Effector CD8-positive, alpha-beta T cell (primary cell): ENCODE data around the gene DPH7.
"Not testable (repeated sequence)": the region's sequence is repeated elsewhere in the genome, so short reads cannot be mapped to it uniquely, and the experiment has no call there.

Source experiments
- DNase-seq: peaks from one replicate; lab custom pipeline; 2025; lab: John Stamatoyannopoulos, UW
- total RNA-seq, 4 experiments: gene quantifications; one replicate each; lab custom pipeline; 2026; lab: John Stamatoyannopoulos, UW

The DPH7 gene
- 53.5 to 63.5 (median 60.8) reads per million in 4 experiments for total RNA-seq

DNA sequence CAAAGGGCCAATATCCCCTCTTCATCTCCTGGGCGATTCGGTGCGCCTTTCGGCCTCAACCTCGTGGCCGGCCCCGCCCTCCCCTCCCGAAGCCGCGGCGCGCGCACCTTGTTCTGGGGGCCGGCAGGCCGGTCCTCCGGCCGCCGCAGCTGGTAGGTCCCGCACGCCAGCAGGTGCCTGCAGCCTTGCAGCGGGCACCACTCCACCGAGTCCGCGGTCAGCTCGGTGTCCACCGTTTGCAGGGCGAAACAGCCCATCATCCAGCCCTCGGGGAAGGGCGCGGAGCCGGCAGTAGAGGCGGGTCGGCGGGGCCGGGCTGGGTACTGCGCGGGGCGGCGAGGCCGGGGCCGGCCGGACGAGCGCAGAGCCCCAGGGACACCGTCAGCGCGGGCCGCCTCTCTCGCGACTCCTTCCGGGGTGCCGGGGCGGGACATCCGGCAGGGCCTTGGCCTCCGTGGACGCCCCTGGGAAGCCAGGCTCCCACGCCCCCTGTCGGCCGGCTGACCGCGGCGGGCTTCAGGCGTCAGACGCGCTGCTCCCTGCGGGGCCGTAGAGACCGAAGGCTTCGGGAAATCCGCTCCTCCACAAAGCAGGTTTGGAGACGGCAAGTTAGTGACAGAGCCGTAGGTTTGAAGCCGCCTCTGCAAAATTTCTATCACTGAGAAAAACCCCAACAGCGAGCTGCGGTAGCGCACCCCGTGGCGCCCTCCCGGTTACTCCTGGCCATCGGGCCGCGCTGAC is at the start of gene DPH7:
DPH7 (minus strand) TSS at position 408 of the 741 bp plus-strand sequence; CDS start at position 260, 148 bp downstream.
- peak; percentile 91 for DNase-seq

GRCh38 chr9:137627406-137627805 is 48.7 kb upstream of the DPH7 start:
- DNase-seq = not testable (repeated sequence)

- DNase-seq = no peak
These were observed 47.7 kb upstream of the DPH7 start for GRCh38 chr9:137626464-137626863.

- DNase-seq = not testable (repeated sequence)
These were observed 43.5 kb upstream of the DPH7 start for GRCh38 chr9:137622211-137622610.

DNA sequence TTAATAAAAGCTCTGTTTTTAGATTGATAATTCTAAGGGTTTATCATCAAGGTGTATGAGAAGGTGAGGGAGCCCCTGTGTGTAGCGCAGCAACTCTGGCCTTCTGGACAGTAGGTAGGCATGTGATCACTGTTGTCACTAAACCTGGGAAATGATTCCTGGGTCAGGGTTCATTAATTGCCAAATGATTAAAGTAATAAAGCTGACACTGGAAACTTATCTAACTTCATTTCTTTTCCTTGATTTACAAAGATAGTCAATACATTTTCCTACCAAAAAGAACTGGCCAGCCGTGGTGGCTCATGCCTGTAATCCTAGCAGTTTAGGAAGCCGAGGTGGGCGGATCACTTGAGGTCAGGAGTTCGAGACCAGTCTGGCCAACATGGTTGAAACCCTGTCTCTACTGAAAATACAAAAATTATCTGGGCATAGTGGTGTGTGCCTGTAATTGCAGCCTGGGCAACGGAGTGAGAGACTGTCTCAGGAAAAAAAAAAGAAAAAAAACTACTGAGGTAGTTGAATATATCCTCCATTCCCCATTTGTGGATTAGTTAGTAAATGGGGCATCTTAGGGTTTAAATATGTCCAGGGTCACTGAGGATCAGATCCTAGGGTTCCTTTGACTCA is 42.5 kb upstream of the DPH7 start:
- no peak for DNase-seq

GRCh38 chr9:137620581-137620980 is 41.9 kb upstream of the DPH7 start:
- DNase-seq = no peak

DNA sequence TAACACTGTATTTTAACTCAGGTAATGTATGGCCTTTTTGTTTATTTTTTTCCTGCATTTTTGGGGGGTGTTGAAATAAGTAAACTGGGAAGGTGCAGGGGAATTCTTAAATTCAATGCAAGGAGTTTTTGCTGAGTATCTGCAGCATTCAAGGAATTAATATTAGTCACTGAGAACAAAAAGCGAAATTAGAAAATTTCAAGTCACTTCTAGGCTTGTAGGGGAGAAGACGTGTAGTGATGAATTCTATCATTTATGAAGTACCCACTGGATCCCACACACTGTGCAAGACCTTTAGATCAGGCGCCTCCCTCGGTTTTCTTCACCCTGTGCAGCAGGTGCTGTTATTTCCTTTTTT is 41.3 kb upstream of the DPH7 start:
- no peak for DNase-seq

DNA sequence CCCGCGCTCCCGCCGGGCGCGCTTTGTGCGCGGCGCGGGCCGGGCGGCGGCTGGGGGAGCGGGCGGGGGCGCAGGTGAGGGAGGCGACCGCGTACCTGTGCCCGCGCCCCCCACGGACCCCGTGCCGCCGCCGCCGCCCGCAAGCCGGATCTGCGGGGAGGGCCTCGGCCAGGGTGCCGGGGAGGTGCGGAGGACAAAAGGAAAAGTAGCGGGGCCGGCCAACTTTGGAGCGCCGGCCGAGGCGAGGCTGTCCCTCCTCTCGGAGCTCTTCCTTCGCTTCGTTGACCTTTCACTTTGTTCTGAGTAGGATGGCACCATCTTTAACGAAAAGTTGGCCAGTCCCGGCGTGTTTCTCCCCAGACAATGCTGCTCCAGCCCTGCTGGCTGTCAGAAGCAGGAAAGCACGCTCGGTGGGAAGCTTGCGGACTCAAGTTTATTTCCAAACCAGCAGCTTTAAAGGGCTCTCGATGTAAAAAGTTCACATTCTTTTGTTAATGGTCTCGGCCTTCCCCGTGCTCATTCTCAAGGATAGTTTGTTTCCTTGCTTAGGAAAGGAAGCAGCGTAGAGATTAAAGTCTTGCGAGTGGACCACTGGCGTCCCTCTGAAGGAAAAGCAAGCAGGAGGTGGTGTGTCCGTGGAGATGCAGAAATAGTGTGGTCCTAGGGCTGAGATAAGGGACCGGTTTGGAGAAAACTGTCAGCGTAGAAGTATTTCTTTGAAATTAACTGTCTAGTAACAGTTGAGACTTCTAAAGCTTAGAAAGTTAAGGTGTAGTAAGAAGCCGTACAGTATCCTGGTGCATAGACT is 40.7 kb upstream of the DPH7 start:
- DNase-seq = no peak

DNA sequence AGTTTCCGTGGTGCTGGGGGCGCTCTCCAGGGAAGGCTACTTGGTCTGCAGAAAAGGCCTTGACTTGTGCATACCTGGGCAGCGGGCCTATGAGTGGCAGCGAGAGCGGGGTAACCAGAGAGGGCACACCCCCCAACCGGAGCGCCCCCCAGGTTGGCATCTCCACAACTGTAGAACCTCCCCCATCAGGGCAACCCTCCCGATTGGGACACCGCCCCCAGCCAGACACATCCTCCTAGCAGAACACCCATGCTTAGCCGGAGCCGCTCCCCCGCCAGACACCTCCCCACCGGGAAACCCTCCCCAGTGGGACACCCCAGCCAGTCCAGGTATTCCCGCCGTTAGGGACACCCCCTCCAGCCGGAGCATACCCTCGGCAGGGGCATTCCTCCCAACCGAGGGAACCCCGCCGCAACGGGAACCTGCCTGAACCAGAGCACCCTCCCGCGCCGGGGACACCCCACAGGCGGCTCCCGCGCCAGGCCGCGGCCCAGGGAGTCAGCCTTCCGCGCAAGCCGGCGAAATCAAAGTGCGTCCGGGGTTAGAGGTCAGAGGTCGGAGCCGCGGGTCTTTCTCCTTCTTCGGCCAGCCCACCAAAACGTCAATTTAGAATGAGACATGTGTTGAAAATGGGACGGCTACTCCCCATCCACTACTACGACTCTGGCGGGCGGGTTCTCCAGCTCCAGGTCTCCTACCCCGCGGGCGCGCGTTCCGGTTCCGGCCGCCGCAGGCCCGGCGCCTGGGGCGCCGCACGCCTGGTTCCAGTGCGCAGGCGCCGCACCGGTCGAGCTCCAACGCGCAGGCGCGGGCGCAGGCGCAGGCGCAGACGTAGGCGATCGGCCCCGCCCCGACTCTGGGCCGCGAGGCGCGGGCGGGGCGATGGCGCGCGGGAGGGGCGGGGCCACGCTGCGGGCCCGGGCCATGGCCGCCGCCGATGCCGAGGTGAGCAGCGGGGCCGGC is 39.7 kb upstream of the DPH7 start, which contains the start of gene EHMT1:
EHMT1 (plus strand) TSS at position 901 of the 963 bp plus-strand sequence; CDS start at position 925, 24 bp downstream.
- DNase-seq = peak; percentile 87

DNA sequence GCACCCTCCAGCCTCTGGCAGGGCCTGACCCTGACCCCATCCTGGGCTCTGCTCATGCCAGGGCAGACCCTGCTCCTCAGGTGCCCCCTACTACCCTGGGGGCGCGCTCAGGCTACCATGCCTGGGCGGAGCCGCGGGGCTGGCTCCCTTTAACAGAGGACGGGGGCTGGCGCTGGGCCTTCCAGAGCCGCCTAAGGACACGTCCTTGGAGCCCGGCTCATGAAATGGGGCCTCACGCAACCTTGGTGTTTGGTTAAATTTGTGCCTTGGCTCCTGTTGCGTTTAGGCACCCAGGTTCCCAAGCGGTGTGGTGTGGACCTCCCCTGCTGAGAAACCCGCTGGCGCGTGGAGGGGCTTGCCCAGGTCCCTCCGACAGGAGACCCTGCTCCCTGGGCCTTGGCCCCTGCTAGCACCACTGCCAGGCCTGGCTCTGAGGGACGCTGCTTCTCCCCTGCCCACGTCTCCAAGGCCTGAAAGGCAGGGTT is 36.7 kb upstream of the DPH7 start:
- no peak for DNase-seq

DNA sequence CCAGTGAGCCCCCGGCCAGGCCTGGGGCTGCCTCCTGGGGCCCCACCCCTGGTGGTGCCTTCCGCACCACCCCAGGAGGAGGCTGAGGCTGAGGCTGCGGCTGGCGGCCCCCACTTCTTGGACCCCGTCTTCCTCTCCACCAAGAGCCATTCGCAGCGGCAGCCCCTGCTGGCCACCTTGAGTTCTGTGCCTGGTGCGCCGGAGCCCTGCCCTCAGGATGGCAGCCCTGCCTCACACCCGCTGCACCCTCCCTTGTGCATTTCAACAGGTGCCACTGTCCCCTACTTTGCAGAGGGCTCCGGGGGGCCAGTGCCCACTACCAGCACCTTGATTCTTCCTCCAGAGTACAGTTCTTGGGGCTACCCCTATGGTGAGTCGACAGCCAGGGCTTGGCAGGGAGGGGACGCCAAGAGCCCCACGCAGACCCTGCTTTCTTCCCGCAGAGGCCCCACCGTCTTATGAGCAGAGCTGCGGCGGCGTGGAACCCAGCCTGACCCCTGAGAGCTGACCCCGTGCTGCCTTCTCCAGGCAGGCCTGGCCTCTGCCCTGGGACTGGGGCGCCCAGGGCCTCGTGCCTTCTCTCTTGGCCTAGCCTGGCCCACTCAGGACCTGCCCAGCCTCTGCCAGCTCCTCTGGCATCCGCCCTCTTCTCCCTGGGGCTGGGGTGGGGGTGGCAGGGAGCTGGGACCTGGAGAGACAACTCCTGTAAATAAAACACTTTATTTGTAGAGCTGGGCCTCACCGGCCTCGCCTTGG is 36.1 kb upstream of the DPH7 start:
- DNase-seq = no peak

- no peak for DNase-seq
These were observed 35.2 kb upstream of the DPH7 start for GRCh38 chr9:137613738-137614523.

GRCh38 chr9:137613259-137613658 is 34.5 kb upstream of the DPH7 start:
- DNase-seq = no peak

DNA sequence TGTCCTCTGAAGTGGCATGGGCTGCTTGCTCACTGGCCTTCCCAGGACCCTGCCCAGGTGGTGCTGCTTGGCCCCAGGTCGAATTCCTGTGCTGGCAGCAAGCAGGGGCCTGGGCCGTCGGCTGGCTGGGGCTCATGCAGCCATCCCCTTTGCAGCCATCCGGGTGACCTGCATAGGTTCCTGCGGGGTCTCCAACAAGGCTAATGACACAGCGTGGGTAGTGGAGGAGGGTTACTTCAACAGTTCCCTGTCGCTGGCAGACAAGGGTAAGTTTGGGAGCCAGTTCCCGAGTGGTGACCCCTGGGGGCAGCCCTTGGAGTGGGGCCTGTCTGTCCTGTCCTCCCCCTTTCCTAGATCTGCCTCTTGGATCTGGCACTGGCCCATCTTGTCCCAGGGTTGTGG is 34.0 kb upstream of the DPH7 start:
- DNase-seq = no peak

DNA sequence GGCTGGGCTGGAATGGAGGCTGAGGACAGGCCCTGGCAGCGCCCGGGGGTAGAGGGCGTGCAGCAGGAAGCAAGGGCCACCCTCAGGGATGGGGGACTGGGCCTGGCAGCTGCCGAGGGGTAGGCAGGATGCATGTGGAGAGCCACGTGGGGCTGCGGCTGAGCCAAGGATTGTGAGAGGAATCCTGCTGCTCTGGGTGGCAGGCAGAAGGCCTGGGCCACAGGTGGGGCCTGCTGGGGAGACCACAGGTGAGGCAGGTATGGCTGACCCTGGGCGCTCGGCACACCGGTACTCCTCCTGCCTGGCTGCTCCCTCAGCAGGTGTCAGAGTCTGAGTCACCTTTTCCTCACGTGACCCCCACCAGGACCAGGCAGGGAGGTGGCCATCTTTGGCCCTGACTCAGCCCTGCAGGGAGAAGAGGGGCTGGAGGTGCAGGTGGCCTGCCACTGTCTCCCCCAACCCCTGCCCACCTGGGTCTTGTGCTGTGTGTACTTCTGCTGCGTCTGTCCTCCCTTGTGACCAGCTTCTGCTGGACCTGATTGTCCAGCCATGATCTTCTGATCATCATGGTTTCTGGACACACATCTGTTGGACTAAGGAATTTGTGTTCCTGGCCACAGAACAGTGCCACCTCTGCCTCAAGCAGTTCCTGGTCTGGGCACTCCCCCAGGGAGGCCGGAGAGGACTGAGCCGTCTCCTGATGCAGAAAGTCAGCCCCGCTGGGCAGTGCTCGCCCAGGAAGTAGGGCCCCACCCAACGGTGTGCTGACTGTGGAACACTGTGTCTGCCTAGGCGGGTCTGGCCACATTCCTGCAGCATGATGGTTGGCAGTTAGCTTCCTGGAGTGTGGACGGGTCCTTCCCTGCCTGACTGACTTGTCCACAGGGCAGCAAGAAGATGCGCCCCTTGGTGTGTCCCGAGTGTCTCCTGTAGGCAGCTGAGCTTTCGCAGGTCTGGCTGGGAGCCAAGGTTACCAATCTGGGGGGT is 33.2 kb upstream of the DPH7 start:
- no peak for DNase-seq

GRCh38 chr9:137610944-137611343 is 32.2 kb upstream of the DPH7 start:
- no peak for DNase-seq

DNA sequence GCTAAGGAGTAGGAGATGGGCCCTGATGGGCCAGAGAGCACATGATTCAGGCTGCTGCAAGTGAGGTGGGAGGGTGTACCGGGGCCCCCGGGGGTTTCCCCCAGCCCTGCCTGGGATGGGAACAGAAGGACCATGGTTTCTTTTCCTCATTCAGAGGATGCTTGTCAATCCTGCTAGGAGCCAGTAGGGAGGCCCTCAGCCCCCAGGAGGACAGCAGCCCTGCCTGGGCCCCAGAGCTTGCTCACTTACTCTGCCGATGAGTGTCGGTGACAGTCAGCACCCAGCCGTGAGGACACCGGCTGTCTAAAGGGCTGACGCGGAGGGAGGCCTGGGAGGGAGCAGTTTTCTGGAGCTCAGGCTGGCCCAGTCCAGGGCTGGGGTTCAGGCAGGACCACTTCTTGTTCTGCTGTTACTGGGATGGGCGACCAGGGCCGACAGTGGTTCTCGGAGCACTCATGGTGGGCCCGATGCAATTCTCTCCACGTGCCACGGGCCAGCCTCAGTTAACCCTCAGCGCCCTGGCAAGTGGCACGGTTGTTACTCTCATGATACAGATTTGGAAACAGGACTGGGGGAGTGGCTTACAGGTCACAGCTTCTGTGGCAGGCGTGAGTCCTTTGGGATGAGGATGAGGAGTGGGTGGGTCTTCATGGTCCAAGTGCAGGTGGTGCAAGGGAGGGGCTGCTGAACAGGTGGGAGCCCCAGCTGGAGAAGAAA is 28.6 kb upstream of the DPH7 start:
- no peak for DNase-seq

DNA sequence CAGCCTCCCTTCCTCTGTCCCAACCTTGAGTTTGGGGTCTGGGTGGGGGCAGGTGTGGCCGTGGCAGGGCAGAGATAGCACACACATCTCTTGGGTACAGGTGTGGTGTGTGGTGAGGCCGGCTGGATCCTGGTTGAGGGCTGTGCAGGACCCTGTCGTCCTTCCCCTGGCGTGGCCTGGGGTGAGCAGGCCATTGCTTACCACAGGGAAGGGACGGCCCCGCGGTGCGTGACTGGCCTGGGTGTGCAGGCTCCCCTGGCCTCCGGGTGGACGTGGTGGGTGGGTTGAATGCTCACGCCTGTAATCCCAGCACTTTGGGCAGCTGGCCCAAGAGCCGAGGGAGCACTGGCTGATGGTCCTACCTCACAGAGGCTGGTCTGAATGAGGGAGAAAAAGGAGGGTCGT is 28.0 kb upstream of the DPH7 start:
- no peak for DNase-seq
